HL-60/S4 treated with phorbol 12-myristate 13-acetate at 8.2 ng/mL for 4 days and 3 days (cell line): ENCODE data around the gene AJAP1.
"Not testable (repeated sequence)": the region's sequence is repeated elsewhere in the genome, so short reads cannot be mapped to it uniquely, and the experiment has no call there.

Experiments used
- in situ Hi-C: fragments of 300-500 bp; cut with MboI; formaldehyde crosslinking; loops from 2 replicates; pipeline ENCODE4 v1.15.0; 2022; ENCODE audit warnings: low sequenced_read_pairs

The AJAP1 gene

GRCh38 chr1:4657244-4657789 is 2.9 kb downstream of the AJAP1 start:
- in situ Hi-C loops = no loop called here

- in situ Hi-C loops = no loop called here
Measured at GRCh38 chr1:4657960-4658541, 3.6 kb downstream of the AJAP1 start.

DNA sequence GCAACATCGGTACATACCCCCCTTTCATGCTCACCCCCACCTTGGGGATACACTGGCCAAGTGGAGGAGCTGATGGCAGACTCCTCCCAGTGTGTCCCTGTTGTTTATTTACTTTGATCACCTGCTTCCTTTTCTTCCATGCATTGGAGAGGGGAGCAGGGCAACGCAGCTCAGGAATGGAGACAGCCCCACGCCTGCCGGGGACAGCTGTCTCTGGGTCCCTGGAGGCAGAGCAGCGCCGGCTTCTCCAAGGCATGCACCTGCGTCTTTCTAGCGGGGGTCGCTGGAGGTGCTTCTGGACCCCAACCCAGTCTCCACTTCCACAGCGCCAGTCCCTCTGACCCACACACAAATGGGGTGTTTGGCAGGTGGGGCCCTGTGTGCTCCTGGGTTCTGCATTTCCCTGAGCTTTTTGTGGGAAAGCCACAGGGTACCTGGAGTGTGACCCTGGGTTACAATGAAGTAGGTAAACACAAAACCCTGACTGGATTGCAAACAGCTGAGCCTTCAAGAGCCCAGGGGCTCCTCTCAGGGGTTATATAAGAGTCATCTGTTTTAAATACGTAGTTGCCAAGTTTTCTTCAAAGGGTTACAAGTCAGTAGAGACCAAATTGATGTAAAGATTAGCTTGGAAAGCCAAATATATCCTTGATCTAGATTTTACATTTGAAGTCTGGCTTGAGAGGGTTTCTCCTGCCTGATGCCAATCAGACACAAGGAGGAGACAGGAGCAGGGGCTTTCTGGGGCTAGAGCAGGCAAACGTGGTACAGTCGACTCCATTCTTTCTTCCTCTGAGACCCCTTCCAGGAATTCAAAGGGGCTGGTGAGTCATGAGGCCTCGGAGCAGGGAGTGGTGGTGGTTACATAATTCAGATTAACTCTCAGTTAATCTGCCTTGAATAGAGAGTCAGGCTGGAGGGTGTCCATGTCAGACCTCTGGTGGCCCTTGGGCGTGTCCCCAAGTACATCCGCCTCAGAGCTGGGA is 4.5 kb downstream of the AJAP1 start:
- in situ Hi-C loops = no loop called here

DNA sequence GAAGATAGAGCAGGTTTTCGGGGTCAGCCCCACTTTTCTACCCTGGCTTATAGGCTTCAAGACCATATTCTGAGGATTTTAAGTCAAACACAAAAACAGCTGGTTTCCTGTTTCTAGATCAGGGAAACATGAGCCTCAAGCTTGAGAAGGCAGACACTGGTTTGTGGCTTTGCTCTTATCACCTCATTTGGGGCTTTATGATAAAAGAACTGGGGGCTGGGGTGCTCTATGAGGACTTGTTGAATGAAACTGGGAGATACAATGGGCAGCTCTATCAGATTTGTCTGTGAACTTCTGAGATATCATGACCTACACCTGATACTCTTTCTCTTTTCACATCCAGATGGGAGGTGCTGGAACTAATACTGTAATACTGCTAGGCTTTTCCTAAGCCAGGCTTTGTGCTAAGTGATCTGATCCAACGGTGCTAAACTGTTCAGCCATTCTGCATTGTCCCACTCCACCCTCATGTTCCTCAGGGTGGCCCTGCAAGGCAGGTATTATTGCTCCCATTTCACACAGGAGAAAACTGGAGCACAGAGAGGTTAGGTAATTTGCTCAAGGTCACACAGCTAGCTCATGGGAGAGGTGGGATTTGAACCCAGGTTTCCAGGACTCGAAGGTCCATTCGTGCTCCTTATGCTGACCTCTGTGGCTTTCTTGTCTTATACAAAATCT is 6.6 kb downstream of the AJAP1 start:
- in situ Hi-C loops = no loop called here

DNA sequence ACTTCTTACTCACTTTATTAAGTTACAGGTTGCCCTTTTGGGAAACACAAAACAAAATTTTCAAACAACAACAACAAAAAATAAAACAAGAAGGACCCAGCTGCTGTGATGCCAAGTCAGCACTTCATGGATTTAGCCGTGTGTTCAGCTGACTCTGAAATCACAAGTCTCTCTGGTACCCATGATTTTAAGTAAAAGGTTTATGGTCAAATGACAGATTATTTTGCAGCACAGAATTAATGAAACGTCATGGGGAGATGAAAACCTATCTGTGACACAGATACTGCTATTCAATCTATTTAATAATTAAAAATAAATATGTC is 7.1 kb downstream of the AJAP1 start:
- in situ Hi-C loops = no loop called here

DNA sequence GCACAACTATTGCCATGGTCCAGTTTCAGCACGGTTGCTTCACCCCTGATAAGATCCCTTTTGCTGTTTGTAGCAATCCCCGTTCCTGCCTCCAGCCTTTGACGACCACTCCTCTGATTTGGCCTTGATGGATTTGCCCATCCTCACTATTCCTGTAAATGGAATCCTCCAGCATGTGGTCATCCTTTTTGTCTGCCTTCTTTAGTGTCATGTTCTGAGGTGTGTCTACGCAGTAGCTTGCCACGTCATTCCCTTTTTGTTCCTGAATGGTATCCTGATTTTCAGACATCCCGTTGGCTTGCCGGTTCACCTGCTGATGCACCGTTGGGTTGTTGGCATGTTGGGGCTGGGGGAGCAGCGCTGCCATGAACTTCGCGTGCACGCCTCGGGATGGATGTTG is 7.8 kb downstream of the AJAP1 start:
- in situ Hi-C loops = no loop called here

- in situ Hi-C loops = no loop called here
Measured at GRCh38 chr1:4662723-4663122, 8.3 kb downstream of the AJAP1 start.

DNA sequence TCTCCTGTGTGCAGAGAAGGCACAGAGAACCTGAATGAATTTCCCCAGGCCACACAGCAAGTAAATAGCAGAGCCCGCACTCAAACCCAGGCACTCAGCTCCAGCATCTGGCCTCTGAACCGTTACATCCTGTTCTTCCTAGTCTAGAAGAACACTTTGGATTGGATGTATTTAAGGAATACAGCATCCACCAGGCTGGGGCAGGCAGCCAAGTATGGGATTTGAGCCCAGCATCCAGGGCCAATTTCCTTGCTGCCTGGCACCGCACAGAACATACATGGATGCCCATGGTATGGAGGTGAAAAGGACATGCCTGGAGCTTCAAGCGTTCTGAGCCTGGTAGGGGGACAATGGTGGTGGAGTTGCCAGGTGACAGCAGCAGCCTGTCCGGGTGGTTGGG is 9.7 kb downstream of the AJAP1 start:
- in situ Hi-C loops = no loop called here

GRCh38 chr1:4664606-4665005 is 10.2 kb downstream of the AJAP1 start:
- in situ Hi-C loops = no loop called here

DNA sequence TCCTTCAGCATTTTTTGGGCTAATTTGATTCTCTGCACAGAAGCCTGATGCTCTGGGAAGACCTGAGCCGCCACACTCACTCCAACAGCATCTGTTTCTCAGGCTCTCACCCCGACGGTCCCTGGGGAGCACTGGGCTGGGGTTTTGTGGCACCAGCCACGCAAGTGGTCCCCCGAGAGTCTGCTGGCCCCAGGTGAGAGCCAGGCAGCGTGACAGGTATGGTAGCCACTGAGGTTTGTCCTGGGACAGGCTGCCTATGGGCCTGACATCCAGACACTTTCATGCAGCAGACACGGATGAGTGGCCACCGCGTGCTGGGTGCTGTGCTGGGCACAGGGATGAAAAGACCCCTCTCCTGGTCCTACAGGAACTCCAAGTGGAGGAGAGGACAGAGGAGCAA is 11.0 kb downstream of the AJAP1 start:
- in situ Hi-C loops = no loop called here

- in situ Hi-C loops = not testable (repeated sequence)
Measured at GRCh38 chr1:4666683-4667082, 12.3 kb downstream of the AJAP1 start.

- in situ Hi-C loops = no loop called here
Measured at GRCh38 chr1:4668743-4669700, 14.6 kb downstream of the AJAP1 start.

DNA sequence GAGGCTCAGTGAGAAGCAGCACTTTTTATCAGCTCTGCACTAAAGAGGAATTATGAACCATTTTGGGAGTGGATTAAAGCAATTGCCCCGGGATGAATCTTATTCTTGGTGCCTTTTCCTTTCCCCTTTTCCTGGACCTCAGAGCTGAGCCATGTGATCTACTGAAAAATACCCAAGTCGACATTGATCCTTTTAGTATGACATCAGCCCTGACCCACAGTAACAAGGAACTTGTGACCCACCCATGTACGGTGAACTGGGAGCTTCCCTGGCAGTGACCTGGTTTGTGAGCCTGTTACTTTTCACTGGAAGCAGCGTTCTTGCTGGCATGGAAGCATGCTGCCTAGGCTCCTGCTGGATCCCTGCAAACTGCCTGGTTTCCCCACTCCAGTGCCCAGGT is 15.9 kb downstream of the AJAP1 start:
- in situ Hi-C loops = no loop called here

GRCh38 chr1:4671828-4672227 is 17.4 kb downstream of the AJAP1 start:
- in situ Hi-C loops = no loop called here

GRCh38 chr1:4673494-4673893 is 19.1 kb downstream of the AJAP1 start:
- in situ Hi-C loops = no loop called here

DNA sequence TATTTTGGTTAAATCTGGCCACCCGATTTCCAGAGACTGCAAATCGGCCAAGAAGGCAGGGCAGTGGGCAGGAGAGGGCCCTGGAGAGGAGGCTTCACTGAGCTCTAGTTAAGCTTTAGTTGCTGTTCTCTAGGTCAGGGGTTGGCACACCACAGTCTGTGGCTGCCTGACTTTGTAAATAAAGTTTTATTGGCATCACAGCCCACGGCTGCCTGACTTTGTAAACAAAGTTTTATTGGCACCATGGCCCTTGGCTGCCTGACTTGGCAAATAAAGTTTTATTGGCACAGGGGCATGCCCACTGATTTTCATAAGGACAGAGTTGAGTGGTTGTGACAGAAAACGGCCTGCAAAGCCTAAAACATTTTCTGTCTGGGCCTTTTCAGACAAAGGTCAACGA is 19.7 kb downstream of the AJAP1 start:
- in situ Hi-C loops = no loop called here

- in situ Hi-C loops = no loop called here
Measured at GRCh38 chr1:4674676-4675075, 20.3 kb downstream of the AJAP1 start.

DNA sequence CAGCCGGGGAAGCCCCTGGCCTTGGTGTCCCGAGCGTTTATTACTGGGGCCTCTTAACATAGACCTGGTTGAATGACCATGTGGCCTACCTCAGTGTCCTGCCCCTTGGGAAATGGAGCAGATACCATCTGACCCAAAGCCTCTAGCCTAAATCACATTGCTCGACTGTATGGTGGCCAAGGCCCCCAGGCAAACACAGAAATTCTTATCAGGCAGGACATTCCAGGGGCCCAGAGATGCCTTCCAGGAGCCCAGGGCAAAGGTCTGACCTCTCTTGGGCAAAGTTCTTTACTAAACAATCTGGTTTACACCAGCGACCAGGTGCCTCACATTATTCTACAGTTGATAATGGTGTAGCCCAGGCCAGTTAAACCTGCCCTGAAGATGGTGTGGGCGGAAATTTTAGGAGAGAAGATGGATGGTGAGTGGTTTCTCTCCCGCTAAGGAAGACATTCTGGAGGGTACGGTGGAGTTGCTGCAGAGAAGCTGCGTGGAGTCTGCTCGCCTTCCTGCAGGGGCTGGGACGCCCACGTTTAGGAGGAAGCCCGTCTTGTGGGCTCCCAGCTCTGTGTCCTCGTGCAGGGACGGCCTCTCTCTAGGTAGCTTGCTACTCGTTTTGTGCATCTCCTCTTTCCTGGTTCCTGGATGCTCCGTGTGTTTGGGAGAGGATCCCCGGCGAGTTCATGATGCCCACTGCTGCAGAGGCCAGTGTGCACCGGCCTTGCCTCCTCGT is 21.2 kb downstream of the AJAP1 start:
- in situ Hi-C loops = no loop called here

DNA sequence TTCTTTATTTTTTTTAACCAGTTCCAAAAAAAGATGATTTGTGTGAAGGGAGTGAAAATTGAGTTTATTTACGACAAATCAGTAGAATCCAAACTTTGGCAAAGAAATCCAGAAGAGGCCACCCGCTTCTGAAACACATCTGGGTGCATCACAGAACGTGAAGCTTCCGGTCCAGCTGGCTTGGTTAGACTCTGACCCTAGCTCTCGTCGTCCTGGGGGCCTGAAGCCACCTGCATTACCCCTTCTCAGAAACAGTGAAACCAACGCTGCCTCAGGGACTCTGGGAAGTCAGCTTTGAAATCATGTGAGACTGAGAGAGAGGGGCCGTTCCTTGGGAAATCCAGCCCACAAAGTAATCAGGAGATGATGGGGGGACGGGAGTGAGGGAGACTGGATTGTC is 21.8 kb downstream of the AJAP1 start:
- in situ Hi-C loops = no loop called here

DNA sequence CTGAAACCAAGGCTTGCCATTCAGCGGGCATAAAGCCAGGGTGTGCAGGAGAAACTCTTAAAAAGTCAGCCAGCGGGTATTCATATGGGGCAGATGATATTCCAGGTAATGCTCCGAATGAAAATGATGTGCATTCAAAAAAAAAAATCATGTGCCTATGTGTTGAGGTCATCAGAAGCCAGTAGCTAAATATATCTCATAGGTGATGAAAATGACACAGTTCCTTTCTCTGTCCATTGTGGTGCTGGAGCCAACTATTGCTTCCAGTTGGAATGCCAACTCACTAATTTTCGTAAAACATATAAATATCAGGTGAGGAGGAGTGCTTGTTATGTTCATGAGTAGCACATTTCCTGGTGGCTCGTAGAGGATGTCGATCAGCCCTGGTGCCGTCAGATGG is 23.2 kb downstream of the AJAP1 start:
- in situ Hi-C loops = no loop called here
